Measurements from ENCODE around the gene AGAP1.

The AGAP1 gene

GRCh38 chr2:235694721-235695601 lies 201.1 kb downstream of the AGAP1 start:
- DNase-seq: no peak

DNA sequence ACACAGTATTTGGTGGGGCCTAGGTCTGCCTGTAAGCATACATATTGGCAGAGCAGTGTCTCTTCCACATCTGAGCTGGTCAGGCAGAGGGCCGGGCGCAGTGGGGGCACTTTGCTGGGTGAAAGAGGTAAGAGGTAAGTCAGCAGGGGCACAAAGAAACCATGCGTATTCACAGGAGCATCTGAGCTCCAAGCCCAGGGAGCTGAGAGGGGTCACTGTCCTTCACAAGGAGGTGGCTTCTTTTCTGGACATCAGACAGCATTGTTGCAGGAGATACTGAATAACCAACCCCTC lies 201.7 kb downstream of the AGAP1 start:
- no peak for DNase-seq

DNA sequence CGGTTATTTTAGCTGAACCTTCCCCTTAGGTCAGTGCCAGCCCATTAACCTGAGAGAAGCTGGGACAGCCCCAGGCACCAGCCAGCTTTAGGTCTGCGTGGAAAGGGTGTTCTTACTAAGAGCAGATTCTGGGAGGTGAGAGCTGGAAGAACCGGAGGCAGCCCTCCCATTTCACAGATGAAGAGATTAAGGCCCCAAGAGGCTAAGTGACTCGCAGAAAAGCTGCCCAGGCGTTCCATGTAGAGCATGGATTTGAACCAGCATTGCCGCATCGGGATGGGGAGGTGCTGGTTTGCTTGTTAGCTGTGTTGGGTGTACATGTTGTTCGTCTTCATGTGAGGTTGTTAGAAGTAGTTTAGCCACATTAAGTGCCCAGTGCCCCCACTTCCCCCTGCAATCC lies 203.2 kb downstream of the AGAP1 start:
- DNase-seq: no peak

DNA sequence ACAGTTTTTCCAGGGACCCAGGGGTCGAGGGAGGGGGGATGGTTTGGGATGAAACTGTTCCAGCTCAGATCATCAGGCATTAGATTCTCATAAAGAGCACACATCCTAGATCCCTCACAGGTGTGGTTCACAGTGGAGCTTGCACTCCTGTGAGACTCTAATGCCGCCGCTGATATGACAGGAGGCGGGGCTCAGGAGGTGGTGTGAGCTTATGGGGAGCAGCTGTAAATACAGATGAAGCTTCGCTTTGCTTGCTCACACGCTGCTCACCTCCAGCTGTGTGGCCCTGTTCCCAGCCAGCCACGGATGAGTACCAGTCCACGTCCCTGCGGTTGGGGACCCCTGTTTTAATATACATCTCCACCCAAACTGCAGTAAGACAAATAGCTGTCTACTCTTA lies 204.2 kb downstream of the AGAP1 start:
- DNase-seq: no peak

DNA sequence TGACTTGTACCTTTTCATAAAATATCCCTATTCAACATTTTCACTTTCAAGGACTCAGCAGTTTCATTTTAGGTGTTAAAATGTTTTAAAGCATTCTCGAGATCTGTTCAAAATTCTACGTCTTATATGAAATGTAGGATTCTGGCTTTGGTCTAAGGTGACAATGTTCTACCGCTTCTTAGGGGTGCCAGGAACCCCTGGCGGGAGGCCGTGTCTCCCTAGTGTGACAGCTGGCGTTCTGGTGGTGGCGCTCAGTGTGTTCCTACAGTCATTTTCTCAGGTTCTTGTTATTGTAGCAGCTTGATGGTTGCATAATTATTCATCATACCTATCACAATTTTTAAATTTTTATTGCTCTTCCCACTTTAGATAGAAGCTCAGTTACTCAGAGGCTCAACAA lies 204.6 kb downstream of the AGAP1 start:
- no peak for DNase-seq

DNA sequence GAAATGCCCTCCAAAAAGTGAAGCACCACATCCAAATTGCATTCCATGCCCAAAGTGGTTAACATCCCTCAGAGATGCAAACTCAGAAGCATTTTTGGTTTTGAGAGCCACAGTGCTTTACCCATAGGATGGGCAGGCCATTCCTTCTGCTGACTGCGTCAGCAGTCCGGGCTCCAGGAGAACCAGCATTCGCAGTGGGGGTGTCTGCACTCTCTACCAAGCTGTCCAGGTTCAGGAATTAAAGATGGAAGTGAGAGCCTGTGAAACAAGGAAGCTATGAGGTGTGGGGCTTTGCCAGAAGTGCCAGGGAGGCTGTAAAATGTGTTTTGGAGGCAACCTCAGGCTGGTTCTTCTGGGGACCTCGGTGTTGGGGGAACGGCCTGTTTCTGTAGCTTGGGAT lies 205.7 kb downstream of the AGAP1 start:
- DNase-seq: no peak

GRCh38 chr2:235701206-235701981 lies 207.6 kb downstream of the AGAP1 start:
- DNase-seq: no peak

GRCh38 chr2:235702186-235702585 lies 208.3 kb downstream of the AGAP1 start:
- no peak for DNase-seq

GRCh38 chr2:235703711-235704295 lies 210.0 kb downstream of the AGAP1 start:
- DNase-seq: no peak

DNA sequence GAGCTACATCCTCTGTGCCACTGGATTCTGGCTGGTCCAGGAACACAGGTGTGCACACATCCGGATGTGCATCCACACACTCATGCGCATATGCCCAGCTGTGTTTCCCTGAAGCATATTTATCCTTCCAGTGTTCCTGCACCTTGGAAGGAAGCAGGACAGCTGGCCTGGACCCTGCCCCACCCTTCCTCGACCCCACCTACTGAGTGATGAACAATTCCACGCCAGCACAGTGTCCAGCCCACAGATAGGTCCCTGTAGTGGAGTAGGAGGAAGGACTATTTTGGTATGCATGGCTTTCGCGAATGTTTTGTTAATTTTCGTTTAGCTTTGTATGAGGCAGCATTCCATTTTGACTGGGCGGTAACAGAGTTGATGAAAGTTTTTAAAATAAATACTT lies 211.5 kb downstream of the AGAP1 start:
- no peak for DNase-seq

DNA sequence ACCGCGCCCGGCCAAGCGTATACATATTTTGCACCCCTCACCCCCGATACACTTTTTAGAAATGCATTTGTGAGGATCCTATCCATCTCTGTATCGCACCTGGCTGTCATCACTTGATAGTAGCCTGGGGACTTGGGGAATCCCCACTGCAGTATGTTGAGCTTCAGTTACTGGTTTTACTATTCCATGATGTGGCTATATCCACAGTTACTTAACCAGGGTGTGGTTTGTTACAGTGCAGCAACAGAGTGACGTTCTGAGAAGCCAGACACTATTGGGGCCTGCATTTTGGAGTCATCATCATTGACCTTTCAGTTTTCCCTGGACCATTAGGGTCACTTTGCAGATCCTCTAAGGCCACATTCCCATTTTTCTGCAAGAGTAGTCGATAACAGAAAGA lies 212.7 kb downstream of the AGAP1 start:
- DNase-seq: no peak

- no peak for DNase-seq
Measured at GRCh38 chr2:235707411-235708096, 213.7 kb downstream of the AGAP1 start.

DNA sequence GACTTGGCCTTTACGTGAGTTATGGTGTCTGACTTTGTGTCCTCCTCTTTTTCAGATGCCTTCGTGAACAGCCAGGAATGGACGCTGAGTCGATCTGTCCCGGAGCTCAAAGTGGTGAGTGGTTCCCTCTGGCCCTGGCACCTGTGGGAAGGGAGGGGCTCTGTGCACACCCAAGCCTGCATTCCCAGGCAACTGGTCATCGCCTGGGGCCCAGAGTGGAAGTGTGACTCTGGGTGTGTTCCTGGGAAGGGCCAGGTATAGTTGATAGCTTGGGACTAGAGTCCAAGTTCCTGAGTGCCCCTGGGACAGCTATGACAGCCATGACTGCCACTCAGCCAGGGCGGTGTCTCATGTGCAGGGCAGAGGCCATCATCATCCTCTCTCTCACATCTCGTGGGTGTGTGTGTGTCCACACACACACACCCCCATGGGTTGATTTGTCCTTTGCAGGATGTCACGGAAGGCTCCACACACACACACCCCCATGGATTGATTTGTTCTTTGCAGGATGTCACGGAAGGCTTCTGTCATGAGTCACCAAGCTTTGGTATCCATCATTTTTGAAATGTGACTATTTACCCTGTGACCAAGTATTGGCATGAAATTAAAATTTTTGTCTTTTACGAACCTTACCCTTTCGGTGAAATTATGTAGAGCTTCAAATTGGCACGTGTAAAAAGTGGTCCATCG lies 215.4 kb downstream of the AGAP1 start:
- DNase-seq: no peak

DNA sequence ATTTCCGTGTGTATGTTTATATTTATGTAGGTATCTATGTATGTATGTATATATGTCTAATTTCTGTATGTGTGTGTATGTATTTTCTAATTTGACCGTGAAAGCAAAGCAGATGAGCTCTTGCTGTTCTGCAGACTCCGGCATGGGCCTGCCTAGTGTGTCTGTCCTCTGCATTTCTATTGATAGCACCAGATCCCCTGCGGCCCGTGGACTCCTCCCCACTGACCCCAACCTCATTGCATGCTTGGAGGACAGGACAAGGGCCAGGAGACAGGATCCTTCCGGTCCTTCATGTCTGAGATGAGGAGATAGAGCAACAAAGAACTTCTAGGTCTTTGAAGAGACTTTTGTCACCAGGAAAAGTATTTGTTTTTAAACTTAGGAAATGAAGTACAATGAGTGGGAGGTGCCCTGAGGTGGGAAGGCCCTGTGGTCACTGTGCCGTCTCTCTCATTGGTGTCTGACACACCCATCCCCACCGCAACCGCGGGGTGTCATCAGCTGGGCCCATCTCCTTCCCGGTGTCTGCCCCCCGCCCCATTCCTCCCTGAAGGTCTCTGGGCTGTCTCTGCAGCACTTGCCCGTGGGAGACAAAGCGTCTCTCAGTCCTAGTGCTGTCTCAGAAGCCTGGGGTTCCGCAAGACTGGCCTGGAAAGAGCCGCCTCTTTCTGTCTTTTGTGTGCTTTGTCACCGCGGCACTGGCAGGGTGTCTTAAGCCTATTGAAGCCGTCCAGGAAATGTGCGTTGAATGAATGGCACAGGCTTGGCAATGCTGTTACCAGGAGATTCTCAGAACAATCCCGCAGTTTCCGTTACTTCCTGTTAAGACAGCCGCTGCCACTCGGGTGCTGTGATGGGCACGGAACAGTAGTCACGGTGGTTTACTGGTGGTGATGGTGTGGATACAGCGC lies 216.4 kb downstream of the AGAP1 start:
- no peak for DNase-seq

GRCh38 chr2:235710933-235711332 lies 217.1 kb downstream of the AGAP1 start:
- DNase-seq: no peak

DNA sequence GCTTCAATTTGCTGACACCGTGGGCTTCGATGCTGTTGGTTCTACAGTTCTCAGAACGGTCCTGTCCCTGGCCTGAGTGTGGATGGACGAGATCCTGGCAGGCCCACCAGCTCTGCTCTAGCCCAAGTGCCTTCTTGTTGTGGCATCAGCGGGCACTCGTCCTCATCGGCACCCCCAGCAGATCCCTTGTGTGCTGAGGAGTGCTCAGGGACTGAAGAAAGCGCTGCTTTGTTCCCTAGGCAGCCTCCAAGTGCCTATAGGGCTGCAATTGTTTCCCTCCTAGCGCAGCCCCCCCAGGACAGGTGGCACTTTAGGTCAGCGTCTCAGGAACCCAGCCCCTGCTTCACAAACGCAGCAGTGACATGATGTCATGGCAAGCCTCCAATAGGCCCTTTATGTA lies 217.7 kb downstream of the AGAP1 start:
- no peak for DNase-seq

- no peak for DNase-seq
Measured at GRCh38 chr2:235712176-235712575, 218.3 kb downstream of the AGAP1 start.

DNA sequence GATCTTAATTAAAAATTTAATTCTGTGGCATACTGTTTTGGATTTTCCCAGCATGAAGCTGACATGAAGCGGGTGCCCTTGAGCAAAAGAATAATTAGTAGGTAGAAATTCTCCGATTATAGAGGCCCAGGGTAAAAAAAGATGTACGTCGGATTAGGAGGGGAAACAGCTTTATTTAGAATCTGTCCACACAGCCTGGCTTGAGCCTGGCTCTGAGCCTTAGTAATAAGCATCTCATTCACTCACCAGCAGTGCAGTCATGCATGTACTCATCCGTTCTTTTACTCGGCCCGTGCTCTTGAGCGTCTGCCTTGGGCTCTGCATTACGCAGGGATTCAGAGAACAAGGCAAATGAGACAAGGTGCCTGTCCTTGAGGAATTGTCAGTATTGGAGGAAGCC lies 219.3 kb downstream of the AGAP1 start:
- DNase-seq: no peak

DNA sequence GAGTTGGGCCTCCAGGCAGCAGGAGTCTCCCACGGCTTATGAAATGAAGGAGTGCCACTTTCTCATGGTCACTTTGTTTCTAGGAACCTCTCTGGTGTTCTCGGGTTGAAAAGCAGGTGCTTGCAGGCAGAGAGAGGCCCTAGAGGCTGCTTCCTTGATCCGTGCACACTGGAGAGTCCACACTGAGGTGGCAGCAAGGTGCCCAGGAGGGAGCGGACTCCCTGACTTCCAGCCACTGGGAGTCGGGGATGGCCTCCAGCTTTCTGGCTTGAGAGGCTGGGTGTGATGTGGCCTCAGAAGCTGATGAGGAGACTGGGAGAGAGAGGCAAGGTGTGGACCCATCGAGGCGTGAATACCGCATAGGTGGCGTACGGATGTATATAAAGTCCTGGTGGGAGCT lies 221.8 kb downstream of the AGAP1 start:
- no peak for DNase-seq

DNA sequence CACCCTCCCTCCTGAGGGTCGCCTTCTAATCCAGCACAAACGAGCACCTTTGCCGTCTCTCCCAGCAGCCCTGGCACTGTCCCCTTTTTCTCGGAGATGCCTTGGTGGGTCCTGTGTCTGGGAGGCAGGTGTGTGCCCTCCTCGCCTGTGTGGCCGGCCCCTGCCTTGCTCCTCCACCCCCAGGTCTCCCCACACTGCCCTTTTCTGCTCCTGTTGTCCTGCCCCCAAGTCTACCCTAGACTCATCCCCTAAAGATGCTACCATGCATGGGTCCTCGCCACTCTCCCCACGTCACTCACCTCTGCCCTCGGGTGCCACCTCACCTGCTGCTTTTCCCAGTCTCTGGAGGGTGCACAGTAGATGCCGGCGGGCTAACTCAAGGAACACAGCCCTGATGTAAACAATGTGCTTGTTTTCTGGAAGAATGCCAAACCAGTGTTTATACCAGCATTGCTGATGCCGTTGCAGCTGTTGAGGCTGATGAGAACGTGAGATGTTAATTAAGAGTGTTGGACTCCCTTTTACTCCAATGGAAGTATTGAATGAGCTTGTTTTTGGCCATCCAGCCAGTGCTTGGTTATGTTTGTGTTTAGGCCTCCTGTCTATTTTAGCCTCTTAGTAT lies 223.1 kb downstream of the AGAP1 start:
- no peak for DNase-seq
